HG02981 (cell line): ENCODE measurements around the gene DAPK1.

Source experiments
- ATAC-seq: cut with Tn5 transposase; IDR thresholded peaks from one replicate; pipeline ENCODE4 v1.9.1; 2021; ENCODE audit warnings: mild to moderate bottlenecking, moderate library complexity; ENCODE audit not compliant: unreplicated experiment

DAPK1 gene

DNA sequence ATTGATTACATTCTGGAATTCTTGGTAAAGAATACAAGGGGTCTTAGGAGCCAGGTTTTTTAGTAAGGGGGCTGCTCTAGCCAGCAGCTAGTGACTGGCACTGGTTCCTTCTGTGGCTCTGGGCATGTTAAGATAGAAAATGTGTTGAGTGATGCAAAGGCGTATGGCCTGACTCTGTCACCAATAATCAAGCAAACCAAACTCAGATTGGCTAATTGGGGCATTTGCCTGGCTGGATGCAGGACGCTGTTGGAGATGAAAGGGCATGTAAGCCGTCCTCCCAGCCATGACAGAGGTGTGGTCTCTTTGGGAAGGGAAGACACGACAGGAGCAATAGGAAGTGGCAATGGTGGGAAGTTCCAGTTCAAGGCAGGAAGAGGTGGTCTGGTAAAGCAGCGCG is 140.6 kb downstream of the DAPK1 start:
- ATAC-seq: no peak

DNA sequence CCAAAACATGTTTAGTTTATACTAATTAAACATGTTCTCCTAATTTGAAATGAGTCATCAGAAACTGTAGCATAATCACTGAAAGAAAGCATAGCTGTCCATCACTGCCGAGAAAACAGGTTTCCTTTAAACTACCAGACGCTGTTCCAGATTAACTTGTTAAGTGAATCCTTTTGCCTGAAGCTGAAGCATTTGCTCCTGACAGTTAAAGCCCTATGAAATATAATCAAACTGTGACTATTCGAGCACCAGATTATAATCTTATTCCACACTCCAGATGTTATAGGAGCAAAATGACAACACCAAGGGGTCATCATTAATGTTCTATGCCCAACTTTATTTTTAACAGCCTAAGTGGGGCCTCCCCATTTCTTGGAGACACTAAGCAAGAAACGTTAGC is 142.3 kb downstream of the DAPK1 start:
- no peak for ATAC-seq

DNA sequence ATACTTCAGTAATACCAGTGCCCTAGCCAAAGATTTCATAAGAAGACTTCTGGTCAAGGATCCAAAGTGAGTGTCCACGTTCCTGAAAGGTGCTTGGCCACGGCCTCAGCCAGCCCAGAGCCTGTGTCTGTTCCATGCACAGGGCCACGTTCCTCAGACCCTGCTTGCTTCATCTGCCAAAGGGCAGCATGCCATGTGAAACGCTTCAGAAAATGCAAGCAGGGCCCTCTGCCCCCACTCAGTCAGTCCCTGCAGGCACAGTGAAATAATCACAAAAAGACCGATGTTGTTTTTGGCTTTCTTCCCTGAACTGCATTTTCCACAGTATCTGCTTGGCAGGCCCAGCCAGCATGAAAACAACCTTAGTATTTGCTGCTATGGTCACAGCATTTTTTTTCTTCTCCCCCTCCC is 142.7 kb downstream of the DAPK1 start:
- ATAC-seq: no peak

DNA sequence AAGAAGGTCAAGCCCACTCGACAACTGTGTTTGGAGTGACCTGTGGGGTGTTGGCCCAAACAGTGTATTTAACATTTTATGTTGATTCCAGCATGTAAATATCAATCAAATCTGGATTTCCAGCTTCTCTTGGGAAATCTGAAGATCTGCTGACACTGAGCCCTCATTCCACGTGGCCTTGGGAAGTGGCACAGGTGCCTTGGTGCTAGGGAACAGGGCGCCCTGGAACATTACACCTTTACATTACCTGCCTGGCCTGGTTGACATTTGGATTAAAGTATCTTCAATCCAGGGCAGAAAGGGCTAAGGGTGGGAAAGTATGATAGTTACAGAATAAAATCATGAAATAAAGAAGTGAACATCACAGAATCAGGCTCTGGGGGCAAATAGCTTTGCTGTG is 143.4 kb downstream of the DAPK1 start:
- ATAC-seq: no peak

DNA sequence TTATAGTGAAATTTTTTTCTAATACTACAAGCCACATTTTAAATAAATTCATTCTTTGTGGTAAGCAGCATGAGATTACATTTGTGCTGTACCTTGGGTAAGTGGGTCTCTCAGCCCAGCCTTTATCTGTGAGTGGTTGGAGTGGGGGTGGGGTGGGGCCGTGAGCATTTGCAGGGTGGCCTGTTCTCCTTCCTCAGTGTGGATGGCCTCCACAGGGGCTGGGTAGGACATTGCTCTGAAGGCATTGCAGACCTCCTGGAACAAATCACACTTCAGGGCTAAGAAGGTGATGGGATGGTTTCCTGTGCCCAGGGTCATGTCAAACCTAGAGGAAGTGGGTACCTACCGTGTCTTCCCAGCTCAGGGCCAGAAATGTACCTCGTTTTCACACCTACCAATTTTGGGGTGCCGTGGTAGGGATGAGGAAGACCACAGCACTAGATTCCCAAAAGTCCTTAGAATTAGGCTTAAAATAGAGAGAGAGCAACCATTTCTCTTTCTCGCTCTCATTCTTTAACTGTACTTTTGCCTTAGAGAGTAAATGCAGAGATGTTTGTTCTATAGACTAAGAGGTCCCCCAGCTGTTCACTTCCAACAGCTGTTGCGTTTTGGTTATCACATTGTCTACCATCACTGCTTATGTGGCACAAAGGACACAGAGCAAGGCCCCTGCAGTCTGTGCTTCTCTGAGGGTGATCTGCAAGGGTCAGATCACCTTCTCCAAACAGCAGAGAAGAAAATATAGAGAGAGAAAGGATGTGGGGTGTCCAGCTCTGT is 144.9 kb downstream of the DAPK1 start:
- ATAC-seq: no peak

DNA sequence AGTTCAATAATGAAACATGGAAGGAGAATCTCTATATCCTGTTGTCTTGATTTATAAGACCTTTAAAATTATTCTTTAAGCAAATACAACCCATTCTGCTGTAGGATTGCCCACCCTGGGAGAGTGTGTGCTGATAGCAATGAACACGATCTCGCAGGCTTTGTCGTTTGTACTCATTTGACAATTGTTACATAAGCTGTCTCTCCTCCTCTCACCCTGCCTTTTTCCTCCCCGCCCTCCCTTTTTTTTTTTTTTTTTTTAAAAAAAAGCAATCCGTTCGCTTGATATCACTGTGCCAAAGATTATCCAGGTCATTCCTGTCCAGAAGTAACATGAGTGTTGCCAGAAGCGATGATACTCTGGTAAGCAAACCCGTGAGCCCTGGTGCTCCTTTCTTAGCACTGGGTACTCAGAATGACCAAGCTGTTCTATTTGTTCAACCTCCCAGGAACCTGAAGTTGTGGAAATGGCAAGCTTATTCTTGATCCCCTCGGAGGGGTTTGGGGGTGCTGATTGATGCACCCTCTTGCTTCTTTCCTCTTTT is 145.5 kb downstream of the DAPK1 start:
- ATAC-seq: no peak

DNA sequence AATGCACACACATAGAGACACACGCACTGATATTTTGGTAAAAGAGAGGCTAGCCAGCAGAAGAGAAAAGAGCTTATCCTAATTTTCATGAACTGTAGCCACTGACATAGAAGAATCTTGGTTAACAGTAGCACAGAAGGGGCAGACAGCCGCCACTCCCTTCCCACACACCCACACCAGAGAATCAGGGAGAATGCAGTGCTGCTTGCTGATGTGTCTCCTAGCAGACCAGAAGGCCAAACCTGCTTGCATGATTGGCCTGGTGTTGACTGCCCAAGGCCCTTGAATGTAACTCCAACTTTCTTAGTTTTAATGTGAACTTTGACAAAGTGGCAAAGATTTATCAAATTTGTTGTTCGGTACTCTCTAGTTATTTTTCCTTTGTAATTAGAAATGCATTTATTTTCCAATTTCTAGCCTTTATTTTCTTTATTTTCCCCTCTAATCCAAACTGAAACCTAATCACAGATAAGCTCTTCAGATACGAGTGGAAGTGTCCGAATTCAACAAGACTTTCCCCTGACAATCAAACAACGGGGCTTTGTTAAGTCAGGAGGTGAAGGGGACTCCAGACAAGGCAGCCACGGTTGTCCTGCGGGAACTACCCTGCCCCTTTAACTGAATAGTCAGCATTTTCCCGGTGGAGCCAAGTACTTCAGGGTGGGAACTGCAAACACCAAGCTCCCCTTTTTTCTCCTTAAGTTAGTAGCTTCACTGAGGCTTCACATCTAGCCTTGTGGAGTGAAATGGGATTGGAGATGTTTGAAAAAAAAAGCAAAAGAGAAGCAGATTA is 146.3 kb downstream of the DAPK1 start:
- ATAC-seq: no peak

DNA sequence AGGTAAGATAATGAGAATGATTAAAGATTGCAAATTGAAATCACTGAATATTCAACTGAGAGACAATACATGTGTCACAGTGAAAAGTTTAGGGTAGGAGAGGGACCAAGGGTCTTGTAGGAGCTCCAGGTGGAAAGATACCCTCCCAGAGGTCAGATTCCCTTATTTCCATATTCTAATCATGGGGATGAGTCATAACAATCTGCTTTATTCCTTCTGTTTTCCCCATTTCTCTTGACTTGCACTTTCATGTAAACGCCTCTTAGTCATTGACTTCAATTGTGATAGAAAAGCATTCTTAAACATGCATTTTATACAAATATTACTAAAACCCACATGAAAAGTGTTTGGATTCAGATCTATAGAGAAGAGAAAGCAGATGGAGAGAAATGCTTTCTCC is 147.0 kb downstream of the DAPK1 start:
- no peak for ATAC-seq

DNA sequence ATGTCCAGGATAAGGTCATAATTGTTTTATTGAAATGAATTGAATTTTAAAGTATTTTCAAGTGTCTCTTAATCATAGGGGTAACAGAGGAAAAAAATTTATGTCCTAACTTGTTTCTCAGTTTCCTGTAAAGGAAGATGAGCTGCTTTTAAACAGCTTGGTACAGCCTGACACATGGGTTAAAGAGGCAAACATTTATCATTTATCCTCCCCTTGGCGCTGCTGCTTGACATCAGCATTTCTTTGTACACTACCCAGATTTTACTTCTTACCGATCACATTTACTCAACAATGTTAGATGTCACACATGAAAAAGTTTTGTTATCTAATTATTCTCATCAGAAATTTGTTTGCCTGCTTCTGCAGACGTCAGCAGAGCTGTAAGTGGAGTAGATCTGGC is 148.9 kb downstream of the DAPK1 start:
- no peak for ATAC-seq

DNA sequence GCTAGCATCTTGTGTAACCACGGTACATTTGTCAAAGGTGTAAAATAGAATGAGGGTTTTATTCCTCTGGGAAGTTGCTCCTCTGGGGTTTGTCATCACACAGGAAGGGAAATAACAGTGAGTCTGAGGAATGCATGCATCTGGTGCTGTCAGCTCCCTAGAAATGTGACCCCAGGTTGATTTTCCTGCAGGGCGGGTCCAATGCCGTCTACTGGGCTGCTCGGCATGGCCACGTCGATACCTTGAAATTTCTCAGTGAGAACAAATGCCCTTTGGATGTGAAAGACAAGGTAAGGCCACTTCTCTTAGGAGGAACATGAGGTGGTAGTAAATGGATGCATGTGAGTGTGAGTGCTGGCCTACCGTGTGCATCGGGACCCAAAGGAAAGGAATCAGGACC is 149.4 kb downstream of the DAPK1 start:
- no peak for ATAC-seq

DNA sequence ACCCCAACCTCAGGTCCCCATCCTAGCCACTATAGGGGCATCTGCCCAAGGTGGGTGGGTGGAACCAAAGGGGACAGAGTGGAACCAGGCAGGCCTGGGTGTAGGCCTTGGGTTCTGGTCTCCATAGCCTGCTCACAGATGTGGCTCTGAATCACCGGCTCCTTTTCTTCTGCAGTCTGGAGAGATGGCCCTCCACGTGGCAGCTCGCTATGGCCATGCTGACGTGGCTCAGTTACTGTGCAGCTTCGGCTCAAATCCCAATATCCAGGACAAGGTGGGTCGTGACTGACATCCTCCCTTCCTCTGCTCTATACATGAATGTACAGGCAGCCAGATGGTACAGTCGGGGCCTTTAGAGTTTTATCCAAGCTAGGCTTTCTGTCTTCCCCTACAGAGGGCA is 150.9 kb downstream of the DAPK1 start:
- ATAC-seq: no peak

DNA sequence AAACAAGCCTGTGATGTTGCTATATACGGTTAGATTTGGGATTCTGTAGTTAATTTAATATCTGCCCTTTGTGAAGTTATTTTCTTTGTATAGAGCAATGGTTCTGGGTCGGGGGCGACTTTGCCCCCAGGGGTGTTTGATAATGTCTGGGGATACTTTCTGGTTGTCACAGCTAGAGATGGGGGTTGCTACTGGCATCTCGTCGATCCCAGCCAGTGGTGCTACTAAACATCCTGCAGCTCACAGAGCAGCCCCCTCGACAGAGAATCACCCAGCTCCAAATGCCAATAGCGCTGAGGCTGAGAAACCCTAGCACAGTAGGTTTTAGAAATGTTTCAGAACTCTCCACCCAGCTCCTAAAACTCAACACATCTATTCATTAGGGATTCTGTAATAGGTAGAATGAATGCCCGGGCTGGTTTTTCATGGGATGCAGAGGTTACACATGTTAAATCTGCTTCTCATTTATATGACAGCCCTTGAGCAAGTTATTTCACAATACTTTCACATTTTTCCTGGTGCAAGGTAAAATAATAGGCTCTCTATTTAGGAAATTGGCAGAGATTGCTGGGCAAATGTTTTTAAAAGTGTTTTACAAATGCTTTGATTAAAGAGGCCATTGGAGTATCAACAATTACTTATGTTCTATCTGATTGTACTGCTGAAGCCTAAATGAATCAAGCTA is 153.1 kb downstream of the DAPK1 start:
- ATAC-seq: no peak

DNA sequence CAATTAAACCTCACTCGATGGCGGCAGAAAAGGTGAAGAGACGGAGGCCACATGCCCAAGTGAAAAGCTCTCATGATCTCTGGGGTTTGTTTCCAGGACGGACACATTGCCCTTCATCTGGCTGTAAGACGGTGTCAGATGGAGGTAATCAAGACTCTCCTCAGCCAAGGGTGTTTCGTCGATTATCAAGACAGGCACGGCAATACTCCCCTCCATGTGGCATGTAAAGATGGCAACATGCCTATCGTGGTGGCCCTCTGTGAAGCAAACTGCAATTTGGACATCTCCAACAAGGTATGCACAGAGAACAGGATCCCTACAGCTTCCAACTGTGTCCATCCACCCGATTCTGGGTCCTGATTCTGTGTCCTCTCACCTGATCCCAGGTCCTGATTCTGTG is 153.8 kb downstream of the DAPK1 start:
- ATAC-seq: no peak

DNA sequence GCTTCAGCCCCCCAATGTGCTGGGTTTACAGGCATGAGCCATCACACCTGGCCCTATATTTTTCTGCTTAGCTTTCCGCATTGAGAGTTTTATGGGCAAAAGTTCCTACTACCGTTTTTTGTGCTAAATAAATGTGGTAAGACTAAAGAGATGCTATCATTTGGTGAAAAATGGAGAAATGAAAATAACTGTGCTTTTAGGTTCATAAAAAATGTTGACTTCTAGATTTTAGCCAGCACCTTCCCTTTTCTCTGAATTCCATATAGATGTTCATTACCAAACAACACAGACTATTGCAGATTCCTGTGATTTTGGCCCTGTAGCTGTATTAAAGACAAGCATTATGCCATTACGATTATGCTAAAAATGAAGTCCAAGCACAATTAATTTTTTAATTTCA is 156.3 kb downstream of the DAPK1 start:
- no peak for ATAC-seq

DNA sequence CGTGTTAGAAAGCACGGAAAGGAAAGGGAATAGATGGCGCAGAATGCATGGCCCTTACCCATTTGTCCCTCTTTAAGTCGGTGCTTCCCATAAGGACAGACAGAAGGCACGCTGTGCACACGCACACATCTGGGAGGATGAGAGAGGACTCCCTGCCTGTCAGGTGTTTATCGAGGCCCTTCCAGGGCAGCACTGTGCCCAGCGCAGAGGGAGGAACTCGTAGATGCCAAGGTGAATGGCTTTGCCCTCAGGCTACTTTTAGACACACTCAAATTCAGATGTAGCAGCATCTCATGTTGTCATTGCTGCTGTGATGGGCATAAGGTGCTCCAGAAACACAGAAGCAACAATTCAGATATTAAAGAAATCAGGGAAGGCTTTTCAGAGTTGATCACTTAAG is 158.1 kb downstream of the DAPK1 start:
- no peak for ATAC-seq

DNA sequence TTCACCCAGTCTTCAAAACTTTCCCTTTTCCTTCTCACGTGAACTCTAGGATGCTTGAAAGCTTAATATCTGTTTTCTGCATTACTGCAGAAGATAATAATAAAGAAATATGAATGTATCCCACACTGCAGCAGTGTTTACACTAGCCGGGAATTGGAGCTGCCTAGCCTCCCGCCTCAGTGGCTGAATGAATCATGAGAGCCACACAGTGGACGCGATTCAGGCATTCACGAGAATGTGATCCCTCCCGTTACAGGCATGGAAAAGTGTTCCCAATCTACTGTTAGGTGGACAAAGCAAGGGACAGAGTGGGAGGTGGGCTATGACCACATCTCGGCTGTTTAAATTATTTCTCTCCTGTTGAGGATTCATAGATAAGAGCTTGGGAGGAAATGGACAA is 158.8 kb downstream of the DAPK1 start:
- no peak for ATAC-seq

DNA sequence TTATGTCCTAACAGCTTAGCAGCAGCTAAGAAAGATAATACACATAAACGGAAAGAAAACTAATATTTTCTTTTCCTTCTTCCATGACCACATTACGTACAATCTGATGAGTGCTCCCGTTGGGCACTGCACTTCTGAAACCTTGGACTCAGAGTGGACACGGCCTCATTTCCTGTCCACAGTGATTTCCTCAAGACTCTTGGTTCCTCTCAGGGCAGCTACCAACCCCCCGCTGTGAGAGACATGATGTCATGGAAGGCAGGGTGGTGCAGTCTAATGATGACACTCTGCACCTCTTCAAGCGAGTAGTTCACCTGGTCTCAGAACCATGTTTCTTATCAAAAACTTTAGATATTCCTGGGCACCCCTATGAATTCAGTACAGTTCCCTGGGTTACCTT is 159.5 kb downstream of the DAPK1 start:
- ATAC-seq: no peak

DNA sequence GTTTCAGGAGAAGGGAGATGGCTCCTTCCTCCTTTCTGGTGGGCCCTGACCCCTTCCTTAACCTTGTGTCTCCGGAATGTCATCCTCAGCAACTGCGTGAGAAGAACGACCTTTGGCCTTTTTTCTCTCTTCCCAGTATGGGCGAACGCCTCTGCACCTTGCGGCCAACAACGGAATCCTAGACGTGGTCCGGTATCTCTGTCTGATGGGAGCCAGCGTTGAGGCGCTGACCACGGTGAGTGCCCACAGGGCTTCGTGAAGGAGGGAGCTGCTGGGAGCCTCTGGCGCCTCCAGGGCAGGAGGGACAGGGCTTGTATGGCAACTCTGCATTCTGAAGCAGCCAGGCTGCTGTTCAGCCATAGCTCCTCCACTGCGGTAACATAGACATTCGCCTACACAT is 160.2 kb downstream of the DAPK1 start:
- ATAC-seq: no peak

DNA sequence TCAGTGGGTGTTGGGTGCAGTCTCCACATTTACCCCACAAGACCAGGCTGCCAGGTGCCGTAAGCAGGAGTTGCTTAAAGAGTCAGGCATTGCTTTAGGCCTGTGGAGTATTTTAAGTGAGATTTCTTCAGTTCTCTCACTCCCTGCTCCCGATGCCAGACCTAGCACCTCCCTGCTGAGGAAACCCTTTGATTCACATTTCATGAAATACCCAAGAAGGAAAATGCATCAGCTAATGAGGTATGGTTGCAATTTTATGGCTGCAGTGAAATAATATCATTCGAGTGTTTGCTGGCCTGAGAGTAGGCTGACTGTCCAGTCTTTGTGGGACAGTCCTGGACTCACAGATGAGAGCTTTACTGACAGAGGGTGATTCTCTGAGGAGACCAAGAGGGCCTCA is 160.8 kb downstream of the DAPK1 start:
- ATAC-seq: no peak

DNA sequence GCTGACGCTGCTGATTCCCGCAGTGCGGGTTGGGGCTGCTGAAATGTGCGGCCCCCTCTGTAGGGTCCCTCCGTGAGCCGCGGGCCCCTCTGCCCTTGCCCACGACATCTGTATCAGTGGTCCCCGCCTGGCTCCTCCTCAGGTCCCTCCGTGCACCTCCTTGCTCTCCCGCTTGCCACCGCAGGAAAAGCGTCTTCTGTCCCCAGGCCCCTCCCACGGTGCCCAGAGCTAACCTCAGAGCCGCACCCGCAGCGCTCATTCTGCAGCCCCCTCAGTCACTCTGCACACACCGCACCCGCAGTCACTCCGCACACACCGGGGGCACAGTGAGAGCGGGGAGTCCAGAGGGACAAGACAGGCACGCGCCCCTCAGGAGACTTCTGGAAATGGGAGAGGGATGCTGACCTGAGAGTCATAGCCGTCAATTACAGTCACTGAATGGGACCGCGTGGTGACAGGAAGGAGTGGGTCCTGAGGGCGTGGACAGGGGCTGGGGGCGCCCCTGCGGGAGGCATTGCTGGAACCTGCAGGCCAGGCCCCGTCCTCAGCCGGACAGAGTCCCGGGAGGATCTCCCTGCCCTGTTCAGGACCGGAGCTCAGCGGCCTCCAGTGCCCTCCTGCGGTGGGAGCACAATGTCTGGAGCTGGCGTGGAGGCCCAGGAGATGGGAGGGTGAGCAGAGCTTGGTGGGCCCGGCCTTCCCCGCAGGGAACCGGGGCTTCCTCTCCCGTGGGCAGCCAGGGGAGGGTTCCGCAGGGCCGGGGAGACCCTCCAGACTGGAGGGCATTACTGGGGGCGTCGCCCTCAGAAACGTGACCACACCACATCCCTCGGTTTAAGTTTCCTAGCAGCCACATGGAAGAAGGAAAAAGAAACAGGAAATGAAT is 162.1 kb downstream of the DAPK1 start:
- ATAC-seq: no peak

DNA sequence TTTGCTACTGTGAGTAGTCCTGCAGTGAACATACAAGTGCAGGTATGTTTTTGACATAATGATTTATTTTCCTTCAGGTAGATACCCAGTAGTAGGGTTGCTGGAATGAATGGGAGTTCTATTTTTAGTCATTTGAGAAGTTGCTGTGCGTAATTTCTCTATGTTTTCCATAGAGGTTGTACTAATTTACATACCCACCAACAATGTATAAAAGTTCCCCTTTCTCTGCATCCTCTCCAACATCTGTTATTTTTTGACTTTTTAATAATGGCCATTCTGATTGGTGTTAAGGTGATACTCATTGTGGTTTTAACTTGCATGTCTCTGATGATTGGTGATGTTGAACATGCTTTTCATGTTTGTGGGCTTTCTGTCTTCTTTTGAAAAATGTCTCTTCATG is 163.6 kb downstream of the DAPK1 start:
- ATAC-seq: no peak
